Ovary (tissue), 9 donors: ENCODE data around the gene ZNF341. TPM values are rescaled to one million over a fixed set of nuclear protein-coding genes. Genes with fewer than 3 reads are reported as not detected.

Experiments used
- DNase-seq, 5 donors: peaks; one replicate each; pipeline ENCODE4 v3.0.0-alpha.2; 2019 to 2020
- H3K27ac ChIP-seq, 2 donors: fragments of 200-600 bp; one replicate each; pipeline versions ENCODE4 v1.5.1 to v1.8.0; 2019 to 2022
- H3K27me3 ChIP-seq: fragments of 200-600 bp; one replicate; pipeline ENCODE4 v1.8.0; 2022
- H3K36me3 ChIP-seq: fragments of 200-600 bp; sonication (generic); one replicate; pipeline ENCODE4 v1.5.1; 2019
- H3K4me1 ChIP-seq: one replicate; pipeline ENCODE4 v1.8.1; 2013; ENCODE audit warnings: mild to moderate bottlenecking, moderate library complexity; ENCODE audit not compliant: insufficient read depth
- H3K4me3 ChIP-seq: fragments of 200-600 bp; sonication (generic); one replicate; pipeline ENCODE4 v1.5.1; 2017
- H3K9me3 ChIP-seq, 2 donors: fragments of 200-600 bp in 1 of 2; sonication (generic) in 1 of 2; one replicate each; pipeline versions ENCODE4 v1.5.1 to v1.8.1; 2013 to 2019; ENCODE audit warnings: mild to moderate bottlenecking in 1 of 2, moderate library complexity in 1 of 2
- EP300 ChIP-seq: sonication (generic); formaldehyde crosslinking; IDR thresholded peaks from one replicate; pipeline ENCODE4 v1.6.1; 2017; ENCODE audit warnings: antibody characterized with exemption
- POLR2A ChIP-seq: fragments of 450-650 bp; IDR thresholded peaks from one replicate; pipeline ENCODE4 v1.6.1; 2017; ENCODE audit warnings: antibody characterized with exemption, mild to moderate bottlenecking, moderate library complexity
- WGBS, 3 donors: extraction: QIAGEN DNeasy Blood & Tissue Kit in 1 of 3; methylation state at CpG; one replicate each; pipeline versions ENCODE4 v1.1.5 to v1.1.7; 2013 to 2017; 5-methylcytosine and 5-hydroxymethylcytosine counted together
- intact Hi-C, 4 donors: fragments of 100-400 bp; cut with DNase I; formaldehyde crosslinking; loops; one replicate each; pipeline versions ENCODE4 v1.11.0 to v1.15.1; 2022 to 2023
- polyA plus RNA-seq, 2 donors: library from polyadenylated mRNA; stranded (reverse); fragments of 200-250 nt in 1 of 2; fragments of 350-450 nt in 1 of 2; fragmentation: Illumina TruSeq in 1 of 2; extraction: RNeasy Lipid Tissue Mini Kit (QIAGEN cat#74804) in 1 of 2; gene quantifications; one replicate each; pipeline ENCODE4 v1.2.3, GENCODE V29; 2013 to 2014
- total RNA-seq, 7 donors: library from RNA; depleted of rRNA in 2 of 7; stranded (reverse); fragments of >200 nt in 2 of 7; fragmentation: NEBNext Ultra II Directional in 3 of 7; extraction: Animal tissue kit (Norgen Biotek cat#: 25700) in 3 of 7; gene quantifications; one replicate each; pipeline versions ENCODE4 v1.1.0 to v1.2.4, GENCODE V29; 2016 to 2023
- TF ChIP-seq, protein P1 (sequence below), 3 donors: fragments of 450-650 bp in 2 of 3; fragments of 200-600 bp in 1 of 3; IDR thresholded peaks; one replicate each; pipeline versions ENCODE4 v1.5.1 to v1.8.0; 2016 to 2022; ENCODE audit warnings: antibody characterized with exemption in 3 of 3, mild to moderate bottlenecking in 1 of 3
- donor health status: DM: no; HTN: no; CAD: no; lungs with moderate emphysema.
- donor health status: DM: no; HTN: no; CAD: no.
- donor health status: Bipolar disorder and iron deficiency.
- donor health status: DM: yes; HTN: yes; CAD: no.
- donor health status: DM: no; HTN: no; CAD: no.
- donor health status: DM: yes; HTN: yes; CAD: no.

The ZNF341 gene
- total and polyA plus RNA-seq, 9 donors: 1.2 to 3.8 (median 1.6) TPM

- TF ChIP-seq, protein P1, sequence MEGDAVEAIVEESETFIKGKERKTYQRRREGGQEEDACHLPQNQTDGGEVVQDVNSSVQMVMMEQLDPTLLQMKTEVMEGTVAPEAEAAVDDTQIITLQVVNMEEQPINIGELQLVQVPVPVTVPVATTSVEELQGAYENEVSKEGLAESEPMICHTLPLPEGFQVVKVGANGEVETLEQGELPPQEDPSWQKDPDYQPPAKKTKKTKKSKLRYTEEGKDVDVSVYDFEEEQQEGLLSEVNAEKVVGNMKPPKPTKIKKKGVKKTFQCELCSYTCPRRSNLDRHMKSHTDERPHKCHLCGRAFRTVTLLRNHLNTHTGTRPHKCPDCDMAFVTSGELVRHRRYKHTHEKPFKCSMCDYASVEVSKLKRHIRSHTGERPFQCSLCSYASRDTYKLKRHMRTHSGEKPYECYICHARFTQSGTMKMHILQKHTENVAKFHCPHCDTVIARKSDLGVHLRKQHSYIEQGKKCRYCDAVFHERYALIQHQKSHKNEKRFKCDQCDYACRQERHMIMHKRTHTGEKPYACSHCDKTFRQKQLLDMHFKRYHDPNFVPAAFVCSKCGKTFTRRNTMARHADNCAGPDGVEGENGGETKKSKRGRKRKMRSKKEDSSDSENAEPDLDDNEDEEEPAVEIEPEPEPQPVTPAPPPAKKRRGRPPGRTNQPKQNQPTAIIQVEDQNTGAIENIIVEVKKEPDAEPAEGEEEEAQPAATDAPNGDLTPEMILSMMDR (IDR thresholded peaks at IDR 0.05): no peak
- TF ChIP-seq POLR2A (no peak), EP300 (no peak)
- intact Hi-C loops: no loop called here
- no peaks in the 10 kb centered on the region for H3K27me3 ChIP-seq
- H3K27ac ChIP-seq: no peak overlapping the region
- no peaks in the 10 kb centered on the region for H3K9me3 ChIP-seq
- no peak overlapping the region for H3K4me3 ChIP-seq
- no peak for DNase-seq
- H3K36me3 ChIP-seq: no peaks in the 10 kb centered on the region
- peaks cover 38% of the 10 kb centered on the region for H3K4me1 ChIP-seq
- WGBS, 3 donors: 81 to 85% (median 83%) methylated on average over 8 of the region's 8 CpGs
Measured at GRCh38 chr20:33838035-33838864, 106.5 kb downstream of the ZNF341 start.

DNA sequence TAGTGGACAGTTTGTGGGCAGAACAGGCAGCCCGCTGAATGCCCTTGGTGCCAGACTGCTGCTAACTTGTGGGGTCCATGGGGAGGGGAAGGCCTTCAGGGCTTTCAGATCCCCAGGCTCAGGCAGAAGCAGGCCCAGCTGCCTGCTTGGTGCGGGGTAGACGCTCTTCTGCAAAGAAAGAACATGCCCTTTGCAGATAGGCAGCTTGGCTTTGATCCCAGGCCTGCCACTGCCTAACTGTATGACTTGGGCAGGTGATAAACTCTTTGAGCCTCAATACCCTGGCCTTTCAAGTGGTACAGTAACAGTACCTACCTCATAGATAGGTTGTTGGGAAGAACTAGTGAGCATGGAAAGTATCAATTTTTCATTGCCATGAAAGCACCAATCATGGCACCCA is 107.8 kb downstream of the ZNF341 start:
- intact Hi-C loops: no loop called here
- Histone ChIP-seq H3K36me3 (no peaks in the 10 kb centered on the region), H3K9me3 (no peaks in the 10 kb centered on the region), H3K4me1 (peaks cover 32% of the 10 kb centered on the region), H3K4me3 (no peak overlapping the region), H3K27ac (no peak overlapping the region), H3K27me3 (no peaks in the 10 kb centered on the region)
- 82 to 88% (median 85%) methylated on average over 3 of the region's 3 CpGs for WGBS, 3 donors
- no peak for TF ChIP-seq EP300
- TF ChIP-seq POLR2A: no peak
- TF ChIP-seq, protein P1 (IDR thresholded peaks at IDR 0.05): no peak
- no peak for DNase-seq

DNA sequence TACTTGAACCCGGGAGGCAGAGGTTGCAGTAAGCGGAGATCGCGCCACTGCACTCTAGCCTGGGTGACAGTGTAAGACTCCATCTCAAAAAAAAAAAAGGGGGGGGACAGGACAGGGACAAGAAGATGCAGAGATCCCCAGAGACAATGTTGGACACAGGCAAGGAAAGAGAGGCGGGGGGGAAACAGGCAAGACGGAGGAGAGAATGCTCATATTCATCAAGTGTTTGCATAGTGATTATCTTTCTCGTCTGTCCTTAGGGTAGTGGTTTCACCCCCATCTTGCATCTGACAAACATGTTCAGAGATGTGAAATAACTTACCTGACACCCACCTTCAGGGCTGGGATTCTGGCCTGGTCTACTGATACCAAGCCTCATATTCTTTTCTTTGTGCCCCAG is 108.4 kb downstream of the ZNF341 start:
- no peaks in the 10 kb centered on the region for H3K36me3 ChIP-seq
- TF ChIP-seq, protein P1 (IDR thresholded peaks at IDR 0.05): no peak
- no peak for TF ChIP-seq EP300
- no peak for TF ChIP-seq POLR2A
- H3K9me3 ChIP-seq: no peaks in the 10 kb centered on the region
- intact Hi-C loops: no loop called here
- no peak overlapping the region for H3K27ac ChIP-seq
- peaks cover 32% of the 10 kb centered on the region for H3K4me1 ChIP-seq
- 94% methylated on average over 7 of the region's 7 CpGs for WGBS, 3 donors
- H3K4me3 ChIP-seq: no peak overlapping the region
- DNase-seq: no peak
- no peaks in the 10 kb centered on the region for H3K27me3 ChIP-seq

GRCh38 chr20:33840759-33841435 is 109.1 kb downstream of the ZNF341 start:
- TF ChIP-seq EP300: no peak
- TF ChIP-seq POLR2A: no peak
- TF ChIP-seq, protein P1 (IDR thresholded peaks at IDR 0.05): no peak
- Histone ChIP-seq H3K4me3 (no peak overlapping the region), H3K36me3 (no peaks in the 10 kb centered on the region), H3K9me3 (no peaks in the 10 kb centered on the region), H3K27ac (no peak overlapping the region), H3K4me1 (peaks cover 29% of the 10 kb centered on the region), H3K27me3 (no peaks in the 10 kb centered on the region)
- DNase-seq: no peak
- 29 to 51% (median 48%) methylated on average over 4 of the region's 4 CpGs for WGBS, 3 donors
- intact Hi-C loops: no loop called here
